ENCODE data around the gene EGFL6. TPM values are rescaled to one million over a fixed set of nuclear protein-coding genes. Genes with fewer than 3 reads are reported as not detected.
A peak's percentile ranks its signal among the peaks of the same experiment; 100 is the strongest.

EGFL6 gene
- polyA plus RNA-seq (ENCODE audit: insufficient read length in 10 of 10): 100 to 1,000 TPM in 8 of 10 donors, 10 to 100 TPM in 2; 72.1 to 159 (median 114) TPM
- long read RNA-seq, donor 1, transcript EGFL6-201 (12 exons, 2,398 nt): major isoform, 19 of 112 reads
- long read RNA-seq, donor 1, transcript EGFL6-202 (12 exons, 2,385 nt): minor isoform, 12 of 112 reads
- long read RNA-seq, donor 1, partial matches to known transcripts: 81 of 112 reads
- long read RNA-seq, donor 1, other reads (novel, unspliced or antisense): 0 of 112 reads
- long read RNA-seq, donor 2, transcript EGFL6-202 (12 exons, 2,385 nt): minor isoform, 6 of 61 reads
- long read RNA-seq, donor 2, transcript EGFL6-201 (12 exons, 2,398 nt): major isoform, 13 of 61 reads
- long read RNA-seq, donor 2, partial matches to known transcripts: 42 of 61 reads
- long read RNA-seq, donor 2, other reads (novel, unspliced or antisense): 0 of 61 reads
- long read RNA-seq, donor 3: 0 reads
- long read RNA-seq, donor 4, transcript EGFL6-201 (12 exons, 2,398 nt): major isoform, 13 of 104 reads
- long read RNA-seq, donor 4, transcript EGFL6-202 (12 exons, 2,385 nt): minor isoform, 10 of 104 reads
- long read RNA-seq, donor 4, partial matches to known transcripts: 81 of 104 reads
- long read RNA-seq, donor 4, other reads (novel, unspliced or antisense): 0 of 104 reads
- long read RNA-seq, donor 5, transcript EGFL6-202 (12 exons, 2,385 nt): minor isoform, 5 of 86 reads
- long read RNA-seq, donor 5, transcript EGFL6-201 (12 exons, 2,398 nt): major isoform, 11 of 86 reads
- long read RNA-seq, donor 5, partial matches to known transcripts: 70 of 86 reads
- long read RNA-seq, donor 5, other reads (novel, unspliced or antisense): 0 of 86 reads
- long read RNA-seq, donor 6, transcript EGFL6-201 (12 exons, 2,398 nt): major isoform, 20 of 163 reads
- long read RNA-seq, donor 6, transcript EGFL6-202 (12 exons, 2,385 nt): minor isoform, 10 of 163 reads
- long read RNA-seq, donor 6, partial matches to known transcripts: 133 of 163 reads
- long read RNA-seq, donor 6, other reads (novel, unspliced or antisense): 0 of 163 reads
- long read RNA-seq, donor 7, transcript EGFL6-201 (12 exons, 2,398 nt): major isoform, 9 of 50 reads
- long read RNA-seq, donor 7, partial matches to known transcripts: 37 of 50 reads
- long read RNA-seq, donor 7, other reads (novel, unspliced or antisense): 0 of 50 reads
- long read RNA-seq, donor 8, transcript EGFL6-202 (12 exons, 2,385 nt): minor isoform, 5 of 97 reads
- long read RNA-seq, donor 8, transcript EGFL6-201 (12 exons, 2,398 nt): major isoform, 17 of 97 reads
- long read RNA-seq, donor 8, partial matches to known transcripts: 75 of 97 reads
- long read RNA-seq, donor 8, other reads (novel, unspliced or antisense): 0 of 97 reads
- long read RNA-seq, donor 9, partial matches to known transcripts: 0 of 3 reads
- long read RNA-seq, donor 9, other reads (novel, unspliced or antisense): 0 of 3 reads

GRCh38 chrX:13569479-13570260 is at the start of gene EGFL6:
Gene EGFL6, plus strand, starts transcription at chrX:13569601. Its CDS starts 261 bp downstream, at chrX:13569862.
- peak in 2 of 3 donors; percentile 28 to 77 for DNase-seq

- peak in 2 of 3 donors; percentile 31 to 64 for DNase-seq
Measured at GRCh38 chrX:13520351-13520750, 49.0 kb upstream of the EGFL6 start.

DNA sequence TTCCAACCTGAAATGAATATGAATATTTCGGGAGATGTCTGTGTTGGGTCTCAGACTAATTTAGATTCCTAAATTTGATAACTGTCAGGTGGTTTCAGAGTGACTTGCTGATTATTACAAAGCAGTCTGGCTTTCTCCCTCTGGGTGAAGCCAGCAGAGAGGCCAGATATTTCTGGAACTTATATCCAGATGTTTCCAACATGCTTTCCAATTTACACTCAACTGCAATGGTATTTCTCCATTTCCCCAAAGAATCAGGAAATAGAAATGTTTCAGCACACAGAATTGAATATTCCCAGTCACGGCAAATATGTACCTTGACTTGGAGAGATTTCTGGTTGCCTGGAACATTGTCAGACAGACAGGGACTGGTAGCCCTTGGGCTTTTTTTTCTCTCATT is 48.5 kb upstream of the EGFL6 start:
- DNase-seq: peak; percentile 58 to 80 (median 64)

GRCh38 chrX:13522811-13523210 is 46.6 kb upstream of the EGFL6 start:
- peak in 1 of 3 donors; percentile 61 for DNase-seq

GRCh38 chrX:13533726-13534125 is 35.7 kb upstream of the EGFL6 start:
- no peak for DNase-seq

GRCh38 chrX:13535376-13536165 is 33.8 kb upstream of the EGFL6 start:
- DNase-seq: peak in 1 of 3 donors; percentile 66

GRCh38 chrX:13536551-13536950 is 32.9 kb upstream of the EGFL6 start:
- DNase-seq: peak in 2 of 3 donors; percentile 36 to 76

DNA sequence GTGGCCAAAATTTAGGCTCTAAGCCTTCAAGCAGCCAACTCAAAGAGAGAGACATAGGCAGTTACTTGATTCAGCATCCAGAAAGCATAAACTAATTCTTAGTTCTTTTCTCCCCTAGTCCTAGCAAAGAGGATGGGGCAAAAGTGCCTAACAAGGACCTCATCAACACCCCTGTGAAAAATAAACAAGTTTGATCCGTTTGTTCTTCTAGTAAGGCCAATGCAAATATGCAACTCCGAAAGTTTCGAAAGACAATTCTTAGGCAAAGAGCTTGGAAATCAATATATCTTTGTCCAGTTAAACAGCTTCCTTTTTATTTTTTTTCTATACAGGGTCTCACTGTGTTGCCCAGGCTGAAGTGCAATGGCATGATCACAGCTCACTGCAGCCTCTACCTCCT is 31.0 kb upstream of the EGFL6 start:
- DNase-seq: no peak

DNA sequence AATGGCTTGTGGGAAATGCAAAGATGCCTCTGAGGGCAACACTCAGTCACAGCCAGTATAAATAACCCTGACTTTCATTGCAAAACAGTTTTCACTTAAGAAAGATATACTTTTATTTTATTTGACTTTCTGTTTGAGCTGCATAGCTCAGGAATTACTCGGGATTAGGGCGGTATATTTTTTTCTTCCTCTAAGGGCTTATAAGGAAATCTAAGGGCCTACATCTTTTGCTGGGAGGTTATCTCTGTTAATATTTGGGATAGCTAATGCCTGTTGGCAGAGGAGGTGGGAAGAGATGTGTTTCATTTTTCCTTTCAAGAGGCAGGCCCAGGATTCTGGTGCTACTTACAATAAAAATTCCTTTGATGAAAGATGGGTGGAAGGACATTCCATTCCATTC is 28.8 kb upstream of the EGFL6 start:
- no peak for DNase-seq

DNA sequence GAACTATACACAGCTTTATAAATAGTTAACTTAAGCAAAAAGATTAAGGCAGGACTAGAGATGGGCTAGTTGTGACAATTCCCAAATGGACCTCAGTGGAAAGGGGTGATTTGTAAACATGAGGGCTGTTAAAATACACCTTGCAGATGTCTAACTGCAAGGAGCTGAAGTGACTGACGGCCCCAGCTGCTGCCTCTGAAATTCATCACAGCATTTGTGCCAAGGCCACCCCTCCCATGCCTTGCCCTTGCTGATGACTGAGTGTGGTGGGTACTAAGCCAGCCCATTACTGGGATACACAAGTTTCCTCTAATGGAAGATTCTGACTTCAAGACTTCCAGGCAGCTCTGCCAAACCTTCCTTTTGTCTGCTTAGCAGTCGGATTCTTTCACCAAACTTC is 23.7 kb upstream of the EGFL6 start:
- peak in 1 of 3 donors; percentile 33 for DNase-seq

- peak in 1 of 3 donors; percentile 43 for DNase-seq
Measured at GRCh38 chrX:13547671-13548070, 21.7 kb upstream of the EGFL6 start.

DNA sequence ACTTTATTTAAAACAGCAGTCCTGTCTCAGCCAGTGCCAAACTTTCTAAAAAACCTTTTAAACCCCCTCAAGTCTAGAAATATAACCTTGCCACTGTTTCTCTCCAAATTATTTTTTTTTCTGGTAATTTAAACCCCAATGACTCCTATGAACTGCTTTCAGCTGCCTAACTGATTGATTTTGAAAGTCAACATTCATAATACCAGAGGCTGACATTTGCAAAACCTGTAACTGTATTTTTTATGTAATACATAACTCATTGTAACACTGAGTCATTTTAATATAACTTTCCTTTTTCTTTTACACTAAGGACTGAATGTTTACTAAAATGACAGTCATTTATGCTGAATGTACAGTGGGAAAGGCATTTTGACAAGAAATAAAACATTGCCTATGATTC is 19.1 kb upstream of the EGFL6 start:
- no peak for DNase-seq

DNA sequence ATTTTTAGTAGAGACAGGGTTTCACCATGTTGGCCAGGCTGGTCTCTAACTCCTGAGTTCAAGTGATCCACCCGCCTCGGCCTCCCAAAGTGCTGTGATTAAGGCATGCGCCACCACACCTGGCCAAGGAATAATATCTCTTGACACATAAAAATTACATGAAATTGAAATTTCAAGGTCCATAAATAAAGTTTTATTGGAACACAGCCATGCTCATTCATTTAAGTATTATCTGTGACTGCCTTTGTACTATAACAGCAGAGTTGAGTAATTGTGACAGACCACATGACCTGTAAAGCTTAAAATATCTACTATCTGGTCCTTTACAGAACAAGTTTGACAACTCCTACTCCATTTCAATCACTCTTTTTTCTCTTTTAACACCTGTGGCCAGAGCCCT is 17.8 kb upstream of the EGFL6 start:
- no peak for DNase-seq

- no peak for DNase-seq
Measured at GRCh38 chrX:13552892-13553291, 16.5 kb upstream of the EGFL6 start.

GRCh38 chrX:13565511-13565910 is 3.9 kb upstream of the EGFL6 start:
- DNase-seq: no peak

DNA sequence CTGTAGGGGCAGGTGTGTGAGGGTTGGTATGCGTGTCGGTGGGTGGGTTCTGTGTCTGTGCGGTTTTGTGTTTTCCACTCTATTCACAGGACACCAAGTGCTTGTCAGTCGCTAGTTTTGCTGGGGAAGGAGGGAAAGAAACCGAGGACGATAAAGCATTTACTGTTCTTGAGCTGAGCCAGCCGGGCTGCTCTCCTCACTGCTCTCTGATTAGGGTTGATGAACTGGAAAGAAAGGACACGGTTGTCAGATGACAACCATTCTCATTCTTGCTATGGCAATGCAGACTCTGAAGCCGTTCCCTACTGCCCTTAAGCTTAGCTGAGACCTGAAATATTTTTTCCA is 832 bp downstream of the EGFL6 start:
- peak in 1 of 3 donors; percentile 50 for DNase-seq

GRCh38 chrX:13571136-13571535 is 1.7 kb downstream of the EGFL6 start:
- DNase-seq: no peak

DNA sequence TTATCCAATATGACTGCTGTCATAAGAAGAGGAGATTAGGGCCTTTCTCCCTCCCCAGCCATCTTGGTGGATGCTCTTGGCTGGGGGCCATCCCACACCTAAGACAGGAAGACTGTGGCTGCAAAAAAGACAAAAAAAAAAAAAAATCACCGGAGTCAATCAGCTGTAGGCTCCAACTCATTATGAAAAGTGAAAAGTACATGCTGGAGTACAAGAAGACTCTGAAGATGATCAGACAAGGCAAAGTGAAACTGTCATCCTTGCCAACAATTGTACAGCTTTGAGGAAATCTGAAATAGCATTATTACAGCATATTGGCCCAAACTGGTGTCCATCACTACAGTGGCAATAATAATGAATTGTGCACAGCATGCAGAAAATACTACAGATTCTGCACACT is 5.2 kb downstream of the EGFL6 start:
- DNase-seq: no peak

GRCh38 chrX:13579661-13580060 is 10.3 kb downstream of the EGFL6 start:
- DNase-seq: no peak

DNA sequence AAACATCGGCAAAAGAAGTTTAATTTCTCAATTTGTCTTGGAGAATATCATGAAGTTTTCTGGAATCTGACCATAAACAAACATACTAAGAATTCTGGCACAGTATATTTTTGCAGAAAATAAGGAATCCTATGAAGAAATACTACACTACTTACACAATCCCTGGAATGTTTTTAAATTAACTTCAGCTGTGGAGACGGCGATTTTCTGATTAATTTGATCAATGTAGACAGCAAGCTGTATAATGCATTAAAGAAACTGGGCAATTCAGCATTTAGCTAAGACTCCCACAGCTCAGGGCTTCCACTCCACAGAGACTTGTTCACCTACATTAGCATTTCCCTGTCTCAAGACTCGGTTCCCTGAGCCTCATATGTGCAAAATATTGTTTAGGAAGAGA is 12.2 kb downstream of the EGFL6 start:
- DNase-seq: peak; percentile 25 to 69 (median 28)
